BLaER1 (cell line): ENCODE data around the gene CTSH.
A peak's percentile ranks its signal among the peaks of the same experiment; 100 is the strongest.
"Not testable (repeated sequence)": the region's sequence is repeated elsewhere in the genome, so short reads cannot be mapped to it uniquely, and the experiment has no call there.

Source experiments
- H3K27ac ChIP-seq: shearing (Covaris generic); formaldehyde crosslinking; 2 replicates; pipeline ENCODE4 v1.8.1; 2022
- H3K27me3 ChIP-seq: shearing (Covaris generic); formaldehyde crosslinking; 2 replicates; pipeline ENCODE4 v1.8.1; 2022
- H3K36me3 ChIP-seq: shearing (Covaris generic); formaldehyde crosslinking; 2 replicates; pipeline ENCODE4 v1.8.1; 2022
- H3K4me1 ChIP-seq: shearing (Covaris generic); formaldehyde crosslinking; 2 replicates; pipeline ENCODE4 v1.8.1; 2022
- H3K4me2 ChIP-seq: shearing (Covaris generic); formaldehyde crosslinking; 2 replicates; pipeline ENCODE4 v1.8.1; 2022
- H3K4me3 ChIP-seq: shearing (Covaris generic); formaldehyde crosslinking; 2 replicates; pipeline ENCODE4 v1.8.1; 2022
- H3K9ac ChIP-seq: shearing (Covaris generic); formaldehyde crosslinking; 2 replicates; pipeline ENCODE4 v1.8.1; 2022
- H3K9me3 ChIP-seq: shearing (Covaris generic); formaldehyde crosslinking; 2 replicates; pipeline ENCODE4 v1.8.1; 2022
- H4K20me1 ChIP-seq: shearing (Covaris generic); formaldehyde crosslinking; 2 replicates; pipeline ENCODE4 v1.8.1; 2022
- Cebpa-rat ChIP-seq: shearing (Covaris generic); IDR thresholded peaks from 2 replicates; pipeline ENCODE4 v1.8.1; 2022

Gene CTSH

DNA sequence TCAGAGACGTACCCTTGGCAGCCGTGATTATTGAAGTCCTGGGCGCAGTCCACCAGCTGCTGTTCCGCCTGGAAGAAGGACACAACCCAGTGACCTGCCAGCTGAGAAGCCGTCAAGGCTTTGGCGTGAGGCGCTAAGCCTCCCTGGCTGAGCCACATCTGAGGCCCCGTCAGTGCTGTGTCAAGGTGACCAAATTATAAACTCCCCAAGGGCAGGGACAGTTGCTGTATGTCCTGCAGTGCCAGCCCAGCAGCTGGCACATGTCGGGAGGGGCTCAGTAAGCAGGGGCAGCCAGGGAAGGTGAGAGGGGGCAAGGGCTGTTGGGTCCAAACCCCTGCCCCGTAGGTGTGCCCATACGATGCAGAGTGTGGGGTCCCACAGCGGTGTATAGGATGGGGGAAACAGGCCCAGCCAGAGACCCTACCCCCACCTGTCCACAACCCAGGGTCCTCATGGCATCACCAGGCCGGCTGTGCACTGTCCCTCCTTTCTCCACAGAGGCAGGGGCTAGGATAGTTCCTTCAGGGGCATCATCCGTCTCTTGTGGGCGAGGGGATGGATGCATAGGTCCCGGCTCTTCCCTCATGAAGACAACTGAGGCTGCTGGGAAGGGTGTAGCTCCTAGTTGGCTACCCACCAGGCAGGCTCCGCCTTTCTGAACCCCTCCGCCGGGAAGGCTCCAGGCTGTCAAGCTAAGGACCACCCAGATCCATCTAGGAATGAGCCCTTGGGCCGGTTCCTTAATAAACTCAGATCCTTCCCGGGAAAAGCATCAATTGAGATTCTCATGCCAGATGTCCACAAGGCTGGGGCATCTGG lies 13.2 kb downstream of the CTSH start:
- Histone ChIP-seq H3K4me3 (no peak overlapping the region), H3K9me3 (no peaks in the 10 kb centered on the region), H3K27me3 (no peaks in the 10 kb centered on the region), H3K36me3 (peaks cover 83% of the 10 kb centered on the region), H3K4me2 (no peak overlapping the region), H4K20me1 (no peaks in the 10 kb centered on the region), H3K4me1 (peaks cover 32% of the 10 kb centered on the region), H3K27ac (peak overlapping the region; percentile 30; the same call in 1 of the 2 replicates), H3K9ac (no peak overlapping the region)
- TF ChIP-seq Cebpa-rat = no peak

DNA sequence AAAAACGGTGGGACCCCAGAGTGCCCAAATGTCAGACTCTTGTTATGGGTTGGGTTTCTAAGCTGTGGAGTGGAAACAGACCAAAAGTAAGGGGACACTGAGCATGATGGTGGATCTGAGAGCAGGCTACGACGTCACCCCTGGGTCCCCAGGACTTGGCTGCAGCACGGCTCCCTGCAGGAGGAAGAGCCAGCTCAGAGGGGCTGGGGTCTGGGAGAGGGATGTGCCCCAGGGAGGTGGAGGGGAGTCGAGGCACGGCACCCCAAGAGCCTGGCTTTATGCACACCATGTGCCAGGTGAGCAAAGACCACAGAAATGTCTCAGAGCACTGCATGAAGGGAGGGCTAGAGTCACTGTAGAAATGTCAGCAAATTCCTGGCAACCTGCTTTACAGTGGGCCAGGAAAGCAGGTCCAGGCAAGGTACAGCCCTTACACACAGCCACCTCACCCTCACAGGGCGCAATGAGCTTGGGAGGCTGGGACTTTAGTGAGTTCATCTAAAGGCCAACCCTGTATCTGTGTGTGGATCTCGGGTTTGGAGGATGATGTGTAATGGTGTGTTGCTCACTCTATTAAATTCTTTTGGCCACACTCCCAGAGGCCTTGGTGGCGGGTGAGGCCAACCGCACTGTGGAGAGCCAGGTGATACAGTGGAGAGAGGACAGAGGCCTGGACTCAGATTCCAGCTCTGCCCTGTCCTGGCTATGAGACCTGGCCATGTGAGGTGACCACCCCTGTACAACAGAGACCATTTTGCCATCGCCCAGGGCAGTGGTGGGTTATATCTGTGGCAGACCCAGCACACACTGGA lies 14.1 kb downstream of the CTSH start:
- H3K4me2 ChIP-seq = no peak overlapping the region
- no peak for TF ChIP-seq Cebpa-rat
- H3K4me1 ChIP-seq = peaks cover 24% of the 10 kb centered on the region
- no peak overlapping the region for H3K9ac ChIP-seq
- H3K27me3 ChIP-seq = no peaks in the 10 kb centered on the region
- no peak overlapping the region for H3K4me3 ChIP-seq
- H3K36me3 ChIP-seq = peaks cover 89% of the 10 kb centered on the region
- peak overlapping the region; percentile 30; the same call in 1 of the 2 replicates for H3K27ac ChIP-seq
- H4K20me1 ChIP-seq = 0 out of 2 replicates have a peak, but pooled peaks cover 5% of the 10 kb centered on the region
- H3K9me3 ChIP-seq = no peaks in the 10 kb centered on the region

DNA sequence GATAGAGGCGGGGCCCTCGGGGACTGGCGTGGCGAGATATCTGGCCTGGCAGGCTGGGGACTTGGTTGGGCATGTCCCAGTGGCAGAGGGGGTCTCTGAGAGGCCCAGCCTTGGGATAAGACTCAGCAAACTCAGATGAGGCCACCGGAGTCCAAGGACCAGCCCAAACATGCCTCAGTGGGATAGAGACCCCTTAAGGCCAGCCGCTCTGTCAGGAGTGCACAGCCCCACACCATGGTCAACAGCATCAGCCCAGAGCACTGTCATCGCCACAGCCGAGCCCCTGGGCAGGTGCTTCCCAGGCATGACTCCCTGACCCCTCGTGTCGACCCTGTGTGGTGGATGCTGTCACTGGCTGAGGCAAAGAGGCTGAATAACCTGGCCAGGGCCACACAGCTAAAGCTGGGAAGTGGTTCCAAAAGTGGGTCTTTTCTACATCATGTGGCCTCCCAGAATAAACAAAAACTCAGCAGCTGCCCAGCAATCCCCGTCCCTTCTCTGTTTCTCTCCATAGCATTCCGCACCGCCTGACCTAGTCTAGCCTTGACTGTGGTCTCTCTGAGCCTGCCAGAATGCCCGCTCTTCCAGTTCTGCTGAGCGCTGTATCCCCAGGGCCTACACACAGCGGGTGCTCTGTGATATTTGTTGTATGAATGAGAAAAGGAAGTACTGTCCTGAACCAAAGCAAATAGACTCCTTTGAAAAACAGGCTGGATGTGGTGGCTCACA lies 15.1 kb downstream of the CTSH start:
- peaks cover 89% of the 10 kb centered on the region for H3K36me3 ChIP-seq
- no peak overlapping the region for H3K4me3 ChIP-seq
- H3K4me2 ChIP-seq = no peak overlapping the region
- H3K4me1 ChIP-seq = peaks cover 14% of the 10 kb centered on the region; the same call in 1 of the 2 replicates
- 0 out of 2 replicates have a peak, but pooled peaks cover 6% of the 10 kb centered on the region for H4K20me1 ChIP-seq
- TF ChIP-seq Cebpa-rat = no peak
- H3K27me3 ChIP-seq = no peaks in the 10 kb centered on the region
- no peak overlapping the region for H3K27ac ChIP-seq
- no peaks in the 10 kb centered on the region for H3K9me3 ChIP-seq
- H3K9ac ChIP-seq = no peak overlapping the region

DNA sequence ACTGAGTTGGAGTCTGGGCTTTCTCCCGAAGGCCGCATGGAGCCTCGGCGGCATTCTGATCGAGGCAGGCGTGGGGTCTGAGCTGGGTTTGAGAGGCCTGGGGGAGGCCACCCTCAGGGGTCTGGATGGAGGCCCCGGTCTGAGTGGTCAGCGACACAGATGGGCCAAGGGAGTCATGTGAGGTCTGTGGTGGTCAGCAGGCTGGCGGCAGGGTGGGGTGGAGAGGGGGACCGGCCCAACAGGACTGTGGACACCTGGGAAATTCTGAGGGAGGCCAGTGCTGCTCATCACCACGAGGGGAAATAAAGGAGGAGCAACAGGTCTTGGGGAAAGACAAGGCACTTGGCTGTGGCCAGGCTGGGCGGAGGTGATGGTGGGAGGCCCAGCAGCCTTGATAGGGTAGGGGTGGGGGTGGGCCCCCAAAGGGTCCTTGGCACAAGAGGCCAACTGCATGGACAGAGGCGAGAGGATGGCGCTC lies 16.2 kb downstream of the CTSH start:
- Histone ChIP-seq H4K20me1 (0 out of 2 replicates have a peak, but pooled peaks cover 6% of the 10 kb centered on the region), H3K36me3 (peaks cover 87% of the 10 kb centered on the region), H3K4me1 (0 out of 2 replicates have a peak, but pooled peaks cover 8% of the 10 kb centered on the region), H3K4me3 (no peak overlapping the region), H3K27ac (no peak overlapping the region), H3K9me3 (no peaks in the 10 kb centered on the region), H3K27me3 (no peaks in the 10 kb centered on the region), H3K4me2 (no peak overlapping the region), H3K9ac (no peak overlapping the region)
- TF ChIP-seq Cebpa-rat = no peak

DNA sequence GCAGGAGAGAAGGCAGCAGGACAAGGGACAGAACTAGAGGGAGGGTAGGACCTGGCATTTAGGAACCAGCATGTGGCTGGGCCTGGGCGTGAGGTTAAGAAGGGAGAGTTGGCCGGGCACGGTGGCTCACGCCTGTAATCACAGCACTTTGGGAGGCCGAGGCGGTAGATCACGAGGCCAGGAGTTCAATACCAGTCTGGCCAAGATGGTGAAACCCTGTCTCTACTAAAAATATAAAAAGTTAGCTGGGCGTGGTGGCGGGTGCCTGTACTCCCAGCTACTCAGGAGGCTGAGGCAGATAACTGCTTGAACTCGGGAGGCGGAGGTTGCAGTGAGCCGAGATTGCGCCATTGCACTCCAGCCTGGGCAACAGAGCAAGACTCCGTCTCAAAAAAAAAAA lies 16.7 kb downstream of the CTSH start:
- peaks cover 87% of the 10 kb centered on the region for H3K36me3 ChIP-seq
- H3K9me3 ChIP-seq, H3K4me1 ChIP-seq, H3K27me3 ChIP-seq, H3K27ac ChIP-seq, H3K4me3 ChIP-seq, H3K4me2 ChIP-seq, H4K20me1 ChIP-seq, H3K9ac ChIP-seq: not testable (repeated sequence)

DNA sequence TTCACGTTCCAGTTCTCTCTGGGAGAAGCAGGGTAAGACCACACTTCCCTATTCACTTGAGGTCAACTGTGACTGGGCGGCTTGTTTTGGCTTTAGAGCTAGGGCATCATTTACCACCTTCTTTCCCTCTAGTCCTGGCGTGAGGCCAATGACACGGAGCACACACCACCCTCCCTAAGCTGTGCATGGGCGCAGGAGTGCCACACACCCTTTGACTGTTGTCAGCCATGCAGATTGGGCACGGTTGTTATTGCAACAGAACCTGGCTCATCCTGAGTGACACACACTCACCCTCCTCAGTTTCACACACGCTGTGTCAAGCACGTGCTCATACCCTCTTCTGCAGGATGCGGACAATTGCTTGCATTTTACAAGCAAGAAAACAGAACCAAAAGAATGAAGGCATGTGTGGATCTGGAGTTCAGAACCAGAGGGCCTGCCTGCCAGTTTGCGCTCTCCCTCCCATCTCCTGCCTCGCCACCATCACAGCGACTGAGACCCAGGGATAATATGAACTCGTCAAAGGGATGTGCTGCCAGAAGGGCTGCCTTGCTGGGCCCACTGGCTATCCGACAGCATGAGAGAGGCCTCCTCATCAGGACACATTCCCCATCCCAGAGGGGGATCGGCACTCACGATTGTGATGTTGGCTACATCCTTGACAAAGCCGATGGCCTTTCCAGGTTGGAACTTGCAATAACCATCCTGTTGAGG lies 17.6 kb downstream of the CTSH start:
- H3K36me3 ChIP-seq = peaks cover 88% of the 10 kb centered on the region
- H3K4me1 ChIP-seq = 0 out of 2 replicates have a peak, but pooled peaks cover 8% of the 10 kb centered on the region
- no peak overlapping the region for H3K4me3 ChIP-seq
- H4K20me1 ChIP-seq = 0 out of 2 replicates have a peak, but pooled peaks cover 6% of the 10 kb centered on the region
- H3K9me3 ChIP-seq = no peaks in the 10 kb centered on the region
- TF ChIP-seq Cebpa-rat = no peak
- H3K4me2 ChIP-seq = no peak overlapping the region
- 0 out of 2 replicates have a peak overlapping the region, but pooled peaks have one; percentile 15 for H3K9ac ChIP-seq
- H3K27ac ChIP-seq = no peak overlapping the region
- no peaks in the 10 kb centered on the region for H3K27me3 ChIP-seq

DNA sequence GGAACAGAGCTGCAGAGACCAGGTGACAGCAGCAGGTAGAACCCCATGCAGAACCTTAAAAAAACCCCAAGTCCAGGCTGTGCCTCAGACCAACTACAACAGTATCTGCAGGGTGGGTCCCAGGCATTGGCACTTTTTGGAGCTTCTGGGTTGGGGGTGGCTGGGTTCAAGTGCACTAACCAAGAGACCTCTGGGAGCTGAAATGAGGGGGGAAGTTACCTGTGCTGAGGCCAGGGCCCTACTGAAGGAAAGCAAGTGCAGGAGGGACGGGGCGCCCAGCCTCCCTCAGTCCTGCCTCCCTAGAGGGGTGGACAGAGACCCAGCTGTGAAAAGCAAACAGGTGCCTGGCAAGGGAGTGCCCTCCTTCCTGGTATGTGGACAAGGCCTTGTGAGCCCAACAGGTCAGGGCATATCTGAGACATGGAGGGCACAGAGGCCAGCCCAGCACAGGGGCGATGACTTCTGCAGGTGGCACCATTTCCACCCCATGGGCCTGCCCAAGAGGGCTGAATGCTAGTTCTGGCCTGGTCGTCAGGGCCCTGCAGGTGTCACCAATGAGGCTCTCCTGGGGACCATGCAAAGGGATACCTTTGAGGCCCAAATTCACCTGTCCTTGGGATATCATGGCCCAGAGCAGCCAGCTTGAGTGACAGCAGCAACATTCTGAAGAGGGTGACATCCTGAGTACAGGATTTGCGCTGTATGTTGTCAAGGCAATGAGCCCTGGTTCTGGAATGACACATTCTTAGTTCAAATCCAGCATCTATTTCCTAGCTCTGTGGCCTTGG lies 18.7 kb downstream of the CTSH start:
- H3K9ac ChIP-seq = no peak overlapping the region
- H3K27ac ChIP-seq = no peak overlapping the region
- no peak overlapping the region for H3K4me2 ChIP-seq
- no peak overlapping the region for H3K4me3 ChIP-seq
- 0 out of 2 replicates have a peak, but pooled peaks cover 3% of the 10 kb centered on the region for H3K4me1 ChIP-seq
- H3K27me3 ChIP-seq = no peaks in the 10 kb centered on the region
- 0 out of 2 replicates have a peak, but pooled peaks cover 16% of the 10 kb centered on the region for H4K20me1 ChIP-seq
- no peak for TF ChIP-seq Cebpa-rat
- H3K36me3 ChIP-seq = peaks cover 88% of the 10 kb centered on the region
- no peaks in the 10 kb centered on the region for H3K9me3 ChIP-seq

DNA sequence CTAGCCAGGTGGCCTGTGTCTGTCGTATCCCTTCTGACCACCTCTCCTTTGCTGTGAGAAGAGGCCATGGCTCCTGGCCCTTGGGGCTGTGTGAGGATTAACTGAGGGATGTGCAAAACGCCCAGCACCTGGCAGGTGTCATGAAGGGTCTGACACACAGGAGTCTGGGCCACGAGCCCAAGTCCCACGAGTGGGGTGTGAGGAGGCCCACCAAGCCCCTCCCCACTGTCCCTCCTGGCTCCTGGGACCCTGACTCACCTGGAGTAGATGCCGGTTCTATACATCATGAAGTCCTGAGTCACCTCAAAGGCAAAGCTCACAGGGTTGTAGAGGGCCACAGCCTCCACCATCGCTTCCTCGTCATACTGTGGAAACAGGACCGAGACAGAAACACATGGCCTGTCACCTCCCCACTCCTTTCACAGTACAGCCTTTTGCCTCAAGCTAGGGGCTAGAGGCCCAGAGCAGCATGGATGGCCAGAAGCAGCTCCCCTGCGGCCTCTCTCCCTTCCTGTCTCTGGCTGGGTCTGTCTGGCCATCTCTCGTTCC lies 19.7 kb downstream of the CTSH start:
- peaks cover 90% of the 10 kb centered on the region for H3K36me3 ChIP-seq
- no peaks in the 10 kb centered on the region for H3K4me1 ChIP-seq
- H3K27me3 ChIP-seq = no peaks in the 10 kb centered on the region
- H4K20me1 ChIP-seq = 0 out of 2 replicates have a peak, but pooled peaks cover 17% of the 10 kb centered on the region
- H3K4me2 ChIP-seq = no peak overlapping the region
- TF ChIP-seq Cebpa-rat = no peak
- no peak overlapping the region for H3K4me3 ChIP-seq
- H3K27ac ChIP-seq = no peak overlapping the region
- H3K9me3 ChIP-seq = no peaks in the 10 kb centered on the region
- no peak overlapping the region for H3K9ac ChIP-seq
